AG20443 (cell line): ENCODE measurements around the gene SPSB2.
"Not testable (repeated sequence)": the region's sequence is repeated elsewhere in the genome, so short reads cannot be mapped to it uniquely, and the experiment has no call there.

Experiments
- DNase-seq: peaks from one replicate; pipeline ENCODE4 v3.0.0; 2012; ENCODE audit warnings: low spot score, mixed read lengths

SPSB2 gene, protein sequence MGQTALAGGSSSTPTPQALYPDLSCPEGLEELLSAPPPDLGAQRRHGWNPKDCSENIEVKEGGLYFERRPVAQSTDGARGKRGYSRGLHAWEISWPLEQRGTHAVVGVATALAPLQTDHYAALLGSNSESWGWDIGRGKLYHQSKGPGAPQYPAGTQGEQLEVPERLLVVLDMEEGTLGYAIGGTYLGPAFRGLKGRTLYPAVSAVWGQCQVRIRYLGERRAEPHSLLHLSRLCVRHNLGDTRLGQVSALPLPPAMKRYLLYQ

DNA sequence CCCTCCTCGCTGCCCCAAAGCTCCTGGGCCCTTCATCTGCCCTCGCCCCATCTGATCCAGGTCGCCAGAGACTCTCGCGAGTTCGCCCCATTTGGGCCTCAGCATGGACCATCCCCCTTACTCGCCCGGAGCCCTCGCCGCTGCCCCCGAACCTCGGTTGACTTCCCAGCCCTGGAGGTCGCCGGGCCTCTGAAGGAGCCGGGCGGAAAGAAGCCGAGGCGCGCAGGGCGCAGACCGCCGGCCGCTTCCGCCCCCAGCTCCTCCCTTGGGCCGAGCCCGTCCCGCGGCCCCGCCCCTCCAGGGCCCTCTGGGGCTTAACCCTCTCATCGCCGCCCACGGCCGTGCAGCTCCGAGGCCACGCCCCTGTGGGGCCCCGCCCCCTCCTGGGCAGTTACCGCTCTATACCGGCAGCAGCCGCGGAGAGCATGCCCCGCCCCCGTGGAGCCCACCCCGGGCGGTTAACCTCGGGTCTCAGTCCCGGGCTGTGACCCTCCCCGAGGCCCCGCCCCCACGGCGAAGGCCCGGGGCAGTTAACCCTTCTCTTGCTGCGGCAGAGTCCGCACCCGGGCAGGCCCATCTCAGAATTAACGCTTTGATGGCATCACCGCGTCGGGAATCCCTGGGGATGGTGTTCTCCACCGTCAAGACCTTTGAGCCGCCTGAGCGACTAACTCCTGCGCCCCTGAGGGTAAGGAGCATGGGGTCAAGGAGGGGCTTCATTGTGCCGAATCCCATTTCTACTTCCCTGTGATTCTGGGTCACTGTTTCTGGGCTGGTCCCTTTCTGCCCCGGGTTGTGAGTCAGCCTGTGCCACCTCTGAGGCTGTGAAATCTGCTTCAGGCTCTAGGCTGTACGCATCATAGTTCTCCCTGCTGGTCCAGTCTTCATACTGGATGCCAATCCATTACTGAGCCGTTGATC lies at the start of gene SPSB2:
Gene SPSB2, minus strand, starts transcription at position 210 of the 921 bp plus-strand sequence. CDS start 402 bp downstream, outside the sequence.
- peak; percentile 97 for DNase-seq

DNA sequence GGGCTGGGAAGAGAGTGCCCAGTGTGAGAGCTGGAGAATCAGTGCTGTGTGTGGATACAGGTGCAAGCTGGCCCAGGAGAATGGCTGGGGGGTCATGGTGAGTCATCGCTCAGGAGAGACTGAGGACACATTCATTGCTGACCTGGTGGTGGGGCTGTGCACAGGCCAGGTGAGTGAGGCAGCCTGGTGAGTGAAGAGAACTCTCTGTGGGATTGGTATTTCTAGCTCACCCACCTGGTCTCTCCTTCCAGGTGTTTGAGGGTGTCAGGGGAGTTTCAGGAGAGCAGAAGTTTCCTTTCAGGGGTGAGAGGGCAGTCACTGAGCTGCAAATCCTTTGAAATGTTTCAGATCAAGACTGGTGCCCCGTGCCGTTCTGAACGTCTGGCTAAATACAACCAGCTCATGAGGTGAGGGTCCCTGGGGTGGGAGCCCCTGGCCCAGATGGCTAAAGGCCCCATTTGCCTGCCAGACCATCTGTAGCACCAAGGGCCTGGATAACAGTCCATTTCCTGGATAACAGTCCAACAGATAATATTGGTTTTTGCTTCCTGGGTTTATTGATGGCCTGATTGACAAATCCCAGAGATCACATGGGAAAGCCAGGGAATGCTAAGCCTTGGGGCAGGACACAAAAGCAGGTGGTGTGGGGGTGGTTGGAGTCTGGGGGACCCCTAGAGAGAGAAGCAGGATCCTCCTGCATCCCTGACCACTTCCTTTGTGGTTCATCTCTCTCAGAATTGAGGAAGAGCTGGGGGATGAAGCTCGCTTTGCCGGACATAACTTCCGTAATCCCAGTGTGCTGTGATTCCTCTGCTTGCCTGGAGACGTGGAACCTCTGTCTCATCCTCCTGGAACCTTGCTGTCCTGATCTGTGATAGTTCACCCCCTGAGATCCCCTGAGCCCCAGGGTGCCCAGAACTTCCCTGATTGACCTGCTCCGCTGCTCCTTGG lies 49.2 kb upstream of the SPSB2 start:
- no peak for DNase-seq

DNA sequence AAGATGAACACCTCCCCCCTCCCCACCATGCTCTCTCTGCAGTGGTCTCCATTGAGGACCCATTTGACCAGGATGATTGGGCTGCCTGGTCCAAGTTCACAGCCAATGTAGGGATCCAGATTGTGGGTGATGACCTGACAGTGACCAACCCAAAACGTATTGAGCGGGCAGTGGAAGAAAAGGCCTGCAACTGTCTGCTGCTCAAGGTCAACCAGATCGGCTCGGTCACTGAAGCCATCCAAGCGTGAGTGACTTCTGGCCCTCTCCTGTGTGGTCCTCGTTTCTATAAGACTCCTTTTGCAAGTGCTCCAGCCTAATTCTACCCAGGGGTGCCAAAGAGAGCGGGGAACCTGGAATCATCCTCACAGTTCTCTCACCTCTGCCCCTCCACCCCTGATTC lies 48.4 kb upstream of the SPSB2 start:
- DNase-seq: no peak

DNA sequence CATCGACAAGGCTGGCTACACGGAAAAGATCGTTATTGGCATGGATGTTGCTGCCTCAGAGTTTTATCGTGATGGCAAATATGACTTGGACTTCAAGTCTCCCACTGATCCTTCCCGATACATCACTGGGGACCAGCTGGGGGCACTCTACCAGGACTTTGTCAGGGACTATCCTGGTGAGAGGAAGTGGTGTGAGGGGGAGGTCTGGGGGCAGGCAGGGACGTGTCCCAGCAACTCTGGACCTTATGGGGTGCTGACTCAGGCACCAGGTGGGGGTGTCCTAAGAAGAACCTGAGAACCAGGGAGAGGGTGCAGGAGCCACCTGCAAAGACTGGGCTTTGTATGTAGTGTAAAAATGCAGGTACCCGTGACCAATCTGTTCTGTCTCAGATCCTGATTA lies 46.5 kb upstream of the SPSB2 start:
- DNase-seq: no peak

DNA sequence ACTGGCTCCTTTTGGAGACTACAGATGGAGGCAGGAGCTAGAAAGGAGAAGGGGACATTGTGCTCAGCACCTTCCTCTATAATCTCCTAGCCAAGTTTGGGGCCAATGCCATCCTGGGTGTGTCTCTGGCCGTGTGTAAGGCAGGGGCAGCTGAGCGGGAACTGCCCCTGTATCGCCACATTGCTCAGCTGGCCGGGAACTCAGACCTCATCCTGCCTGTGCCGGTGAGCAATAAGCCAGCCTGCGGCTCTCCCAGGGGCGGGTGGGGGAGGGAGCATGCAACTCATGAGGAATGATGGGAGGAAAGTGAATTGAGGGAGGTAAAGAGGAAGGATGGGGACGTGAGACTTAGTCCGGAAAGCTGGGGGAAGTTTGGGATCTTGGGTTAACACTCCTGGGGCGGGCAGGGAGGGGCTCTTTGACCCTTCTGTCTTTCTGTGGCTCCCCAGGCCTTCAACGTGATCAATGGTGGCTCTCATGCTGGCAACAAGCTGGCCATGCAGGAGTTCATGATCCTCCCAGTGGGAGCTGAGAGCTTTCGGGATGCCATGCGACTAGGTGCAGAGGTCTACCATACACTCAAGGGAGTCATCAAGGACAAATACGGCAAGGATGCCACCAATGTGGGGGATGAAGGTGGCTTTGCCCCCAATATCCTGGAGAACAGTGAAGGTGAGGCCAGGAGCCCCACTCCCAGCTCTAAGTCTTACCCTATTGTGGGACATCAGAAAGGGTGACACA lies 44.6 kb upstream of the SPSB2 start:
- no peak for DNase-seq

DNA sequence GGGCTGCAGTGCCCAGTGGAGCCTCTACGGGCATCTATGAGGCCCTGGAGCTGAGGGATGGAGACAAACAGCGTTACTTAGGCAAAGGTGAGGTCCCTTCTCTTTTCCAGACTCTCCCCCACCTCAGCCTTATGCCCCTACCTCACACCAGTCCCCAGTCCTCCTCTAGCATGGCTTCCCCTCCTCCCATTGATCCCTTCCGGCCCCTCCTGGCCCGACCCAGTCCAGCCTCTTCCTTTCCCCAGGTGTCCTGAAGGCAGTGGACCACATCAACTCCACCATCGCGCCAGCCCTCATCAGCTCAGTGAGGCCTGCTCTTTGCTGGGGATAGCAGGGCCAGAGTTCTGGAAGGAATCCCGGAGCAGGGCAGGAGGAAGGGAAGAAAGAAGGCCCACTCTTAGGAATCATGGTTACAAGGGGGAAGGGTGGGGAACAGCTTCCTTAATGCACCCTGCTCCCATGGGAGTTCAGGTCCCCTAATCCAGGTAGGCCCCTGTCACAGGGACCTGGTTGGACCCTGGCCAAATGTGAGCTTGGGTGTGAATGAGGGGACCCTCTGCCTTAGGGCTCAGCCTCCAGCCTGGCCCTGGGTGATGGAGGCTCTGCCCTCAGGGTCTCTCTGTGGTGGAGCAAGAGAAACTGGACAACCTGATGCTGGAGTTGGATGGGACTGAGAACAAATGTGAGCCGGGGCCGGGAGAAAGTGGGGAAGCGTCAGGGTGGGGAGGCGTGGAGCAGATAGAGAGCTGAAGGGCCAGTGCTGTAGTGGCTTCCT lies 43.5 kb upstream of the SPSB2 start:
- no peak for DNase-seq

DNA sequence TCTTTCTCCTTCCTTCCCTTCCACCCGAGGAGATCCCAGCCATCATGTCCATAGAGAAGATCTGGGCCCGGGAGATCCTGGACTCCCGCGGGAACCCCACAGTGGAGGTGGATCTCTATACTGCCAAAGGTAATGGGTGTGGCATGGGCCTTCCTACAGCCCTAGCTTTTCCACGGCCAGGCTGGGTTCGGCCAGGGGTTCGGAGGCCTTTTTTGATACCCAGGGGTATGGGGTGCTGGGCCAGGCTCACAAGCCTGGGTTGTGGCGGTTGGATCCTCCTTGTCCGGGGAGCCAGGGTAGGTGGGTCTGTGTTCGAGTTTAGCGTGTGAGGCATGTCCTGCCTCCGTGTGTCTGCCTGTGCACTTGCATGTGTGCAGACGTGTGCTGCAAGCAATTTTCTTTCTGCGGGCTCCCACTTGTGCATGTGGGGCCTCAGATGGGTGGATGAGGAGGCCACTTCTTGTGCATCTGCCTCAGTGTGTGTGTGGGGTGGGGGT lies 42.7 kb upstream of the SPSB2 start:
- DNase-seq: no peak

DNA sequence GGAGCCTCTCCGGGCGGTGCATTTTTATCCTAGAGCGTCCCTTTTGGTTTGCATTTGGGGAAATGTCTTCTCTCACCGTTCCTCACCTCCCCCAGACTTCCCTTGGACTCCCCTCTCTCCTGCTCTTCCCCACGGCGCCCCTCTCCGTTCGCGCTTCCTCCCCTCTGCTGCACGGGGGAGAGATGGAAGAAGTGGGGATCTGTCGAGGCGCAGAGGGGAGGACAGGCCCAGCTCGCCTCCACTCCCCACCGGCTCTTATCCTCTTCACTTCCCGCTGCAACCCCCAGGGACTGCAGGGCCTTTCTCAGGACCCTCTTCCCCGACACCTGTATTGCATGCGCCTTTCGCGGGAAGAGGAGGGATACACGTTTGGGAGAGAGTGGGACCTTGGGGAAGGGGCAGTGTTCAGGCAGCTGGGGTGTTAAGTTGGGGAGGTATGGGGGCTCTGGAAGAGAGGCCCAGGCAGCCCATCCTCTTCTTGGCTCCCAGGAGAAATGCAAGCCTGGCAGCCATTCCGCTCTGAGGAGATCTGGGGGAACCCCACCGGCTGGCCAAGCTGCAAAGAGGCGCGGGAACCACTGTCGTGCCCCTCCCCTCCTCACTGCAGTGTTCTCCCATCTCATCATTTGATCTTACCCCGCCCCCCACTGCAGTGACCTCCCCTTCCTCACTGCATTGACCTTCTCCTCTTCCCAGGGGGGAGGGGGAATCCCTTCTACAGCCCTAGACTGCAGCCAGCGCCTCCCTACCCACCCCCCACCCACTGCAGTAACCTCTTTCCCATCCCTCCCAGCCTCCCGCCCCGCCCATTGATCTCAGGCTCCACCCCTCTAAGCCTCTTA lies 42.1 kb upstream of the SPSB2 start:
- no peak for DNase-seq

DNA sequence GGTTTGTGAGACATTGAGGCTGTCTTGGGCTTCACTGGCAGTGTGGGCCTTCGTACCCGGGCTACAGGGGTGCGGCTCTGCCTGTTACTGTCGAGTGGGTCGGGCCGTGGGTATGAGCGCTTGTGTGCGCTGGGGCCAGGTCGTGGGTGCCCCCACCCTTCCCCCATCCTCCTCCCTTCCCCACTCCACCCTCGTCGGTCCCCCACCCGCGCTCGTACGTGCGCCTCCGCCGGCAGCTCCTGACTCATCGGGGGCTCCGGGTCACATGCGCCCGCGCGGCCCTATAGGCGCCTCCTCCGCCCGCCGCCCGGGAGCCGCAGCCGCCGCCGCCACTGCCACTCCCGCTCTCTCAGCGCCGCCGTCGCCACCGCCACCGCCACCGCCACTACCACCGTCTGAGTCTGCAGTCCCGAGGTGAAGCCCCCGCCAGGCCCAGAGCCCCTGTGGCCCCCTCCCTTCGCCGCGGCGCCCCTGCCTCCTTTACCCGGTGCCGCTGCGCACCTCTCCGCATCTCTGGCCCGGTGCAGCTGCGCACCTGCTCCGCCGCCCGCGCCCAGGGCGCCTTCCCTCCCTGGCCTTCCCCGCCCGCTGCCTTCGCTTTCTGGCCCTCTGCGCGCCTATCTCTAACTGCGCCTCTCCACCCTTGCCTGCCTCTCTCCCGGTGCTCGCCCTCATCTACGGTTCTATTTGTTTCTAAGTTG lies 41.3 kb upstream of the SPSB2 start, which contains the start of gene ENO2:
Gene ENO2, plus strand, starts transcription at position 335 of the 701 bp plus-strand sequence. CDS start 1,253 bp downstream, outside the sequence.
- peak; percentile 92 for DNase-seq

DNA sequence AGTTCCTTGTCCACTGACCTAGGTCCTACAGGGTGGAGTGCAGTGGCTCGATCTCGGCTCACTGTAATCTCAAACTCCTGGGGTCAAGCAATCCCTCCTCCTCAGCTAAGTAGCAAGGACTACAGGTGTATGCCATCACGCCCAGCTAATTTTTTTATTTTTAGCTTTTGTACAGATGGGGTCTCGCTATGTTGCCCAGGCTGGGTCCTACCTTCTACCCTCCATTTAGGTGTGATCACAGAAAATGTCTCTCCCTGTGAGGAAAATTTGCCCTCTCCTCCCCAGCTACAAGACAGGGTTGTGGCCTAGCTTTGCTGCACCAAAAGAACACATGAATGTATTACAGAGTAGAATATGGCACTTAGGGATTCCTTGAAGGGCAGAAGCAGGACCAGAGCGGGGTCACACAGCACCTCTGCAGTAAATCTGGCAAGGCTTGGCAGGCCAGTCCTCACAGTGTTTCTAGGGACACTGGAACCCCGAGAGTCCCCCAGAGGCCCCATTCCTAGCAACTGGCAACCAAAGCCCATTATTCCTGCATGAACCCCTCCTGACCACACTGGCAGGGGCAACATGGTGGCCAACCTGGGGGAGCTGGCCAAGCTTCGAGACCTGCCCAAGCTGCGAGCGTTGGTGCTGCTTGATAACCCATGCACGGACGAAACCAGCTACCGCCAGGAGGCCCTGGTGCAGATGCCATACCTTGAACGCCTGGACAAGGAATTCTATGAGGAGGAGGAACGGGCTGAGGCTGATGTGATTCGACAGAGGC lies 39.2 kb upstream of the SPSB2 start:
- no peak for DNase-seq

DNA sequence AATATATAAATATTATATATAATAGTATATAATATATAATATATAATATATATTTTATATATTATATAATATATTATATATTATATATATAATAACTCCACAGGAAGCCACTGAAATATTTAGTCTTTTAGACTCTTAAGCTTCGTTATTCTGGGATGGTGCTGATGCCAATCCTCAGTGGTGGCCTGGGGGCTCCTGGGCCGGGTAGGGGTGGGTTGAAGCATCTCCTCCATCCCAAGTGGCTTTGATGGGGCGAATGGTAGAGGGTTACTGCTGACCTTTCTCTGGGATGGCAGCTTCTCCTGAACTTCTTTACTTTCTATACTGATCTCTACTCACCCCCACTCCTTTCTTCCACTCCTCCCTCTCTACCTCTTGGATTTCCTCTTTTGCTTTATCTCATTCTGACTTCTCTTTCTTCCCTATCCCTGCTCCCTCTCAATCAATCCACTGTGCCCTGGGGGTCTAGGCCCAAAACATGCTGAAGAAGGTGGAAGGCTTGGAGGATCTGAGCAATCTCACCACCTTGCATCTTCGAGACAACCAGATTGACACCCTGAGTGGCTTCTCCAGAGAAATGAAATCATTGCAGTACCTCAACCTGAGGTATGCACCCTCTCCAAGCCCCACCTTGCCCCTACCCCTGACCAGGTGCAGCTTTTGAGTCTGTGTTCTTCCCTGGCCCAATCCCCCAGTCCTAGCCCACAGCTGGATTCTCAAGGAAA lies 36.5 kb upstream of the SPSB2 start:
- DNase-seq: no peak

DNA sequence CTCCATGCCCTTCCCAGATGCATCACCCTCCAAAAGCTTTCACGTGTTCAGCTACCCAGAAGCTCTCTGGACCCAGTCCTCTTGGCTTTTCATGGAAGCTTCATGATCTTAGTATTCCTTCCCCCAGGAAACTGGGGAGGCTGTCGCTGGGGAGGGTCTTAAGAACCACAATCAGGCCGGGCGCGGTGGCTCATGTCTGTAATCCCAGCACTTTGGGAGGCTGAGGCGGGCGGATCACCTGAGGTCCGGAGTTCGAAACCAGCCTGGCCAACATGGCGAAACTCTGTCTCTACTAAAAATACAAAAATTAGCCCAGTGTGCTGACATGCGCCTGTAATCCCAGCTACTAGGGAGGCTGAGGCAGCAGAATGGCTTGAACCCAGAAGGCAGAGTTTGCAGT lies 35.0 kb upstream of the SPSB2 start:
- not testable (repeated sequence) for DNase-seq

DNA sequence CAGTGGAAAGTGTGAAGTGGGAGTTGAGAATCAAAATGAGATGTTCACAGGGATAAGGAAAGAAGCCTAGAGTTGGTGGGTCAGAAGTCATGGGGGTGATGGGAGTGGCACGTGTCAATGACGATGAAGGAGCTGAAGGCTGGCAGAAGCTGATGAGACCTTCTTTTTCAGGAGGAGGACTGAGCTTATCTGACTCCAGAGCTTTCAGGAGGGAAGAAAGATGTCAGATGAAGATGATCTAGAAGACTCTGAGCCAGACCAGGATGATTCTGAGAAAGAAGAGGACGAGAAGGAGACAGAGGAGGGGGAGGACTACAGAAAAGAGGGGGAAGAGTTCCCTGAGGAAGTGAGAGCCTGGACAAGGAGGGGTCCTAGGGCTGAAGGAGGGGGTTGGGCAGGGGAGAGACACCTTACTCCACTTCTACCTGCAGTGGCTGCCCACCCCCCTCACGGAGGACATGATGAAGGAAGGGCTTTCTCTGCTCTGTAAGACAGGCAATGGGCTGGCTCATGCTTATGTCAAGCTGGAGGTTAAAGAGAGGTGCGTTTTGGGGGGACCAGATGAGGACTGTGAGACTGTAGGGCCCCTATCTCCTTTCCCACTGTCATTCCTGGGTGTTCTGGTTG lies 32.4 kb upstream of the SPSB2 start:
- no peak for DNase-seq

DNA sequence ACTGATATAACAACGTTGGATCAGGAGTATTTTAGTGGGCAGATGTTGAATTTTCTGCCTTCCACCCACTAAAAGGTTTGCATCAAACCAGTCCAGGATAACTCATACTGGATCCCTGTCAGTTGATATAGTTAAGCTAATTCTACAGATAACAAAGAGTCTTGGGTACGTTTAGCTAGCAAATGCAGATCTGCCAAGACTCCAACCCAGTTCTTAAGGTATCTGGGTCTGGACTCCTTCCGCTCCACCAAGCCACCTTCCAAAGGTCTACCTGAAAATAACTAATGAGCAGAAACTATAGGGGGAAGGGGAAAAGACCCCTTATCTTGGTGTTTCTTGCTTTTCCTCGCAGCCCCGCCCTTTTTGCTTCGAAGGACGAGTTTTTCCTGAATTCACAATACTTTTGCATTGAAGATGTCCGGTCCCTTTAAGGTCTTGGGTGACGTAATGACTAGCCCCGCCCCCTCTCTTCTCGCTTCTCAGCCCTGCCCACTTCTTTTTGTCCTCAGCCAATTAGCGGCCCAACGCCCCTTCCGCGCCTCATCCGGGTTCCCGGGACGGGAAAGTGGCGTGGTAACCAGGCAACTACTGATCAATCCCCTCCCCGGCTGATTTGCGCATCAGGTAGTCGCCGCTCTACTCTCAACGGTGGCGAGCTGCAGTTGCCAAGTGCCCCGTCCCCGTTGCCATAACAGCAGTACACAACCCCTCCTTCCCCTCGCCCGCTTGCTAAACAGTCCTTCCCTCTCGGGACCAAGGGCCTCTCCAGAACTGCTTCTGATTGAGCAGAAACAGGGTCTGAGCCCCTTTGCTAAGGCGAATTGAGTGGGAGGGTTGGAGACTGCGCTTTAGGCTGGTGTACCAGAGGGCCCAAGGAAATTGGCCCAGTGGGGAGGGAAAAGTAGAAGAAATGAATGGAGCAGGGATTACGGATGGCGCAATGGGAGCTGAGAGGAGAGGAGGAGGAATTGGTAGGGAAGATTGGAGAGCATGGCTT lies 31.5 kb upstream of the SPSB2 start, which contains the start of gene LRRC23:
Gene LRRC23, plus strand, starts transcription at position 543 of the 997 bp plus-strand sequence. CDS start 812 bp downstream, outside the sequence.
- DNase-seq: peak; percentile 96

DNA sequence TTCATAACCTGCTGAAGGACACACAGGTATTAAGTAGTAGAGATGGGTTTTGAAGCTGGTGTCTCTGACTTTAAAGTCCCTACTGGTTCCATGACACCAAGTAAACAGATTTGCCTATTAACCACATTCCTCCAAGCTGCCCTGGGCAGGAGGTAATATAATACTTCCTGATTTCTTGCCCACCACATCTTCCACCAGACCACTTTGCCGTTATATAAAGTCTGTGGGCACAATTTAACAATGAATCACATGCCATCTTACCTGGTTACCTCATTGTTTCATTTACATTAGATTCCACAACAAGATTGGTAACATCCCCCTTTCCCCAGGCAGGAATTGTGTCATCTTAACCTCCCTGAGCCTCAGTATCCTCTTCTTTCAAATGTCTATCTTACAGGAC lies 30.6 kb upstream of the SPSB2 start:
- DNase-seq: no peak
